Activated T-helper 17 cell treated with anti-CD3 and anti-CD28 coated beads, Interleukin-2, amount 50 U/mL, for 72 hours (primary cell): ENCODE measurements around the gene CFLAR. TPM values are rescaled to one million over a fixed set of nuclear protein-coding genes. Genes with fewer than 3 reads are reported as not detected.
"Not testable (repeated sequence)": the region's sequence is repeated elsewhere in the genome, so short reads cannot be mapped to it uniquely, and the experiment has no call there.

Source experiments
- ATAC-seq: fragments of 150-1000 bp; cut with Tn5 transposase; replicated peaks from 2 replicates; pipeline ENCODE4 v1.10.0; 2021; ENCODE audit warnings: mild to moderate bottlenecking, moderate library complexity
- H3K27ac Mint-ChIP-seq: one replicate; pipeline ENCODE4 v1.8.0; 2022; ENCODE audit warnings: mixed read lengths
- H3K27me3 Mint-ChIP-seq: one replicate; pipeline ENCODE4 v1.8.0; 2022; ENCODE audit warnings: mixed read lengths
- H3K36me3 Mint-ChIP-seq: one replicate; pipeline ENCODE4 v1.8.0; 2022; ENCODE audit warnings: low read depth, mild to moderate bottlenecking, mixed read lengths
- H3K4me1 Mint-ChIP-seq: one replicate; pipeline ENCODE4 v1.8.0; 2022; ENCODE audit warnings: mixed read lengths
- H3K4me3 Mint-ChIP-seq: one replicate; pipeline ENCODE4 v1.8.0; 2022; ENCODE audit warnings: mild to moderate bottlenecking, mixed read lengths
- H3K9me3 Mint-ChIP-seq: one replicate; pipeline ENCODE4 v1.8.0; 2022; ENCODE audit warnings: mixed read lengths
- total RNA-seq, 2 donors: library from RNA; stranded (reverse); gene quantifications; one replicate each; pipeline ENCODE4 v1.2.3, GENCODE V29; 2022

Gene CFLAR
- total RNA-seq, 2 donors from 2014 or later = 224 to 559 TPM

- Mint-ChIP-seq H3K4me1 (peaks cover 46% of the 10 kb centered on the region), H3K36me3 (peaks cover 96% of the 10 kb centered on the region)
Measured at GRCh38 chr2:201149064-201149820, 33.3 kb downstream of the CFLAR start.

DNA sequence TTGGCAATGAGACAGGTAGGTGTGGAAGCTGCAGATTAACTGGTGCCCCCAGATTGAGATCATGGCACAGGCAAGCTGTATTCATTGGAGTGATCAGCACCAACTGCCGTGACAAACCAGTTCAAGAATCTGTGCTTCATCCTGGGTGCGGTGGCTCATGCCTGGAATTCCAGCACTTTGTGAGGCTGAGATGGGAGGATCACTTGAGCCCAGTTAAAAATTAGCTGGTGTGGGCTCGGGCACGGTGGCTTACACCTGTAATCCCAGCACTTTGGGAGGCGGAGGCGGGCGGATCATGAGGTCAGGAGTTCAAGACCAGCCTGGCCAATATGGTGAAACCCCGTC is 33.8 kb downstream of the CFLAR start:
- not testable (repeated sequence) for ATAC-seq, H3K9me3 Mint-ChIP-seq, H3K27me3 Mint-ChIP-seq
- peak overlapping the region; percentile 37 for H3K4me3 Mint-ChIP-seq
- peak overlapping the region; percentile 86 for H3K27ac Mint-ChIP-seq
- H3K36me3 Mint-ChIP-seq = peaks cover 96% of the 10 kb centered on the region
- peaks cover 52% of the 10 kb centered on the region for H3K4me1 Mint-ChIP-seq

More at GRCh38 chr2:201149064-201149820, 33.3 kb downstream of the CFLAR start:
- peak overlapping the region; percentile 86 for H3K27ac Mint-ChIP-seq
- H3K4me3 Mint-ChIP-seq = peak overlapping the region; percentile 37
- H3K27me3 Mint-ChIP-seq = no peaks in the 10 kb centered on the region
- no peak for ATAC-seq
- no peaks in the 10 kb centered on the region for H3K9me3 Mint-ChIP-seq

GRCh38 chr2:201150454-201151020 is 34.6 kb downstream of the CFLAR start:
- Mint-ChIP-seq H3K4me1 (peaks cover 50% of the 10 kb centered on the region), H3K36me3 (peaks cover 96% of the 10 kb centered on the region), H3K27me3 (no peaks in the 10 kb centered on the region), H3K9me3 (no peaks in the 10 kb centered on the region), H3K27ac (peak overlapping the region; percentile 86), H3K4me3 (peak overlapping the region; percentile 37)
- no peak for ATAC-seq

DNA sequence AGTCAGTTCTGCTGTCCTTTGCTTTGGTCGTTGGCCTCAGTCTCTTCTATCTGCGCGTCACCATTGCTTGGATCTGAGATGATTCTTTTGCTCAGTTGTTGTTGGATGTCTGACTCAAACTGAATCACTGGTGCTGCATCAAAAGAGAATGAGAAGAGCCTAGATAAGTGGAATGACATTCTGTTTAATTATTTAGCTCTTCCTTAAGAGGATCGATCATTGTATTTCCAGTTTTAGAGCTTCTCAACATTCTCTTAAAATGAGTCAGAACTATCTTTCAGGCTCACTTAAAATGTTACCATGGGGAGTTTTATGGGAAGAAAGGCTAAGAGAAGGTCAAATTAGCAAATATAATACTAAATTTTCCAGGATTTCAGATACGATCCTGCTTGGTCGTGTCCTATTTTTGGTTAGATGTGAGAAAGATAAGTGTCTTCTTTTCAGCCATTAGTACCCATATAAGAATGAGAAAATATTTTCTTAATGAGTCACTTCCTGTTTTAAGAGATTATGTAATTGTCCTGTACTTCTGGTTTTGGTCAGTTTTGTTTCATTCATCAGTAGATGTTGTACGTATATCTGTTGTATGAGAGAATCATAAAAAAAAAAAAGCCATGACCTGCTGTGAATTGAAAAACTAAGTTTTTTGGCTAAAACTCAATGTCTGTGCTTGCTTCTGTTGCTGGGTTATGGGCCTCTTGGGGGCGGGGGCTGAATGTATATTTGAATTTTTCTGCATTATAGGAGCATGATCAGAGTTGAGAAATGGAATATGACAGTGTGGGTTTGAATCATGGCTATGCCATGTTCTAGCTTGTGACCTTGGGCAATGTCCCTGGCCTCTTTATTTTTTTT is 35.4 kb downstream of the CFLAR start:
- peak overlapping the region; percentile 86 for H3K27ac Mint-ChIP-seq
- ATAC-seq = peak; percentile 83
- peaks cover 53% of the 10 kb centered on the region for H3K4me1 Mint-ChIP-seq
- no peaks in the 10 kb centered on the region for H3K9me3 Mint-ChIP-seq
- H3K4me3 Mint-ChIP-seq = peak overlapping the region; percentile 37
- H3K27me3 Mint-ChIP-seq = no peaks in the 10 kb centered on the region
- H3K36me3 Mint-ChIP-seq = peaks cover 96% of the 10 kb centered on the region

GRCh38 chr2:201152517-201152916 is 36.6 kb downstream of the CFLAR start:
- Mint-ChIP-seq H3K36me3 (peaks cover 96% of the 10 kb centered on the region), H3K27ac (peak overlapping the region; percentile 65), H3K4me1 (peaks cover 49% of the 10 kb centered on the region), H3K4me3 (no peak overlapping the region), H3K27me3 (no peaks in the 10 kb centered on the region), H3K9me3 (no peaks in the 10 kb centered on the region)
- ATAC-seq = no peak

- Mint-ChIP-seq H3K9me3 (no peaks in the 10 kb centered on the region), H3K27ac (peak overlapping the region; percentile 65), H3K36me3 (peaks cover 100% of the 10 kb centered on the region), H3K4me3 (no peak overlapping the region), H3K27me3 (no peaks in the 10 kb centered on the region), H3K4me1 (peaks cover 48% of the 10 kb centered on the region)
- ATAC-seq = no peak
Measured at GRCh38 chr2:201152999-201153815, 37.2 kb downstream of the CFLAR start.

GRCh38 chr2:201154615-201155399 is 38.8 kb downstream of the CFLAR start:
- peak overlapping the region; percentile 81 for H3K27ac Mint-ChIP-seq
- no peak overlapping the region for H3K4me3 Mint-ChIP-seq
- peaks cover 100% of the 10 kb centered on the region for H3K36me3 Mint-ChIP-seq
- peaks cover 35% of the 10 kb centered on the region for H3K4me1 Mint-ChIP-seq
- no peaks in the 10 kb centered on the region for H3K9me3 Mint-ChIP-seq
- no peaks in the 10 kb centered on the region for H3K27me3 Mint-ChIP-seq
- no peak for ATAC-seq

- H3K27ac Mint-ChIP-seq = no peak overlapping the region
- H3K4me1 Mint-ChIP-seq = peaks cover 32% of the 10 kb centered on the region
- no peak overlapping the region for H3K4me3 Mint-ChIP-seq
- no peak for ATAC-seq
- no peaks in the 10 kb centered on the region for H3K9me3 Mint-ChIP-seq
- H3K36me3 Mint-ChIP-seq = peaks cover 100% of the 10 kb centered on the region
- H3K27me3 Mint-ChIP-seq = no peaks in the 10 kb centered on the region
Measured at GRCh38 chr2:201156036-201156435, 40.1 kb downstream of the CFLAR start.

DNA sequence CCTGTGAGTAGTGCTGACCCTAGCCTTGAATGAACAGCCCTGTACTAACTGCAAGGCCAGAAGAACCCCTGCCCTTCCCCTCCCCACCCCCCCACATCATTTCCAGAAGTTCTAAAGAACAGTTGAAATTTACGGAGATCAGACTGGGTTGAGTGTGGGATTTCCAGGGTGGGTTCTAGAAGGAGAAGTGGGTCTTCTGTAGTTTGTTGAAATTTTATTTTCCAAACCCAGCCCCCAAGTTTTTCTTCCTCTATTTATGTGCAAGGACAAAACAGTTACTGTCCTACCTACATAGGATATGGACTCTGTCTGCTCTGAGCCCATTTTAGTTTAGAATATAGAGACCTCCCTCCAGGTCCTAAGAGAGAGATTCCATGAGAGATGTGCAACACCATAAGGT is 40.7 kb downstream of the CFLAR start:
- H3K4me3 Mint-ChIP-seq = no peak overlapping the region
- peaks cover 100% of the 10 kb centered on the region for H3K36me3 Mint-ChIP-seq
- no peaks in the 10 kb centered on the region for H3K9me3 Mint-ChIP-seq
- no peak for ATAC-seq
- H3K27me3 Mint-ChIP-seq = no peaks in the 10 kb centered on the region
- H3K27ac Mint-ChIP-seq = no peak overlapping the region
- H3K4me1 Mint-ChIP-seq = peaks cover 26% of the 10 kb centered on the region

- peaks cover 25% of the 10 kb centered on the region for H3K4me1 Mint-ChIP-seq
- peak overlapping the region; percentile 75 for H3K27ac Mint-ChIP-seq
- no peaks in the 10 kb centered on the region for H3K27me3 Mint-ChIP-seq
- peak; percentile 13 for ATAC-seq
- no peak overlapping the region for H3K4me3 Mint-ChIP-seq
- H3K9me3 Mint-ChIP-seq = no peaks in the 10 kb centered on the region
- H3K36me3 Mint-ChIP-seq = peaks cover 100% of the 10 kb centered on the region
Measured at GRCh38 chr2:201157694-201158093, 41.7 kb downstream of the CFLAR start.

- peak; percentile 62 for ATAC-seq
- Mint-ChIP-seq H3K27me3 (no peaks in the 10 kb centered on the region), H3K4me1 (peaks cover 23% of the 10 kb centered on the region), H3K9me3 (no peaks in the 10 kb centered on the region), H3K4me3 (no peak overlapping the region), H3K27ac (peak overlapping the region; percentile 75), H3K36me3 (peaks cover 100% of the 10 kb centered on the region)
Measured at GRCh38 chr2:201158111-201158929, 42.4 kb downstream of the CFLAR start.

DNA sequence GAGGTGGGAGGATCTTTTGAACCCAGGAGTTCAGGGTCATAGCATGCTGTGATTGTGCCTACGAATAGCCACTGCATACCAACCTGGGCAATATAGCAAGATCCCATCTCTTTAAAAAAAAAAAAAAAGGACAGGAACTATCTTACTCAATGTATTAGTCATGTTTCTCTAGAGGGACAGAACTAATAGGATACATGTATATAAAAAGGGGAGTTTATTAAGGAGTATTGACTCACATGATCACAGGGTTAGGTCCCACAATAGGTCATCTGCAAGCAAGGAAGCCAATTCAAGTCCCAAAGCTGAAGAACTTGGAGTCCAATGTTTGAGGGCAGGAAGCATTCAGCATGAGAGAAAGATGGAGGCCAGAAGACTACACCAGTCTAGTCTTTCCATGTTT is 48.2 kb downstream of the CFLAR start:
- Mint-ChIP-seq H3K4me3 (no peak overlapping the region), H3K27ac (no peak overlapping the region), H3K4me1 (peaks cover 15% of the 10 kb centered on the region), H3K9me3 (peaks cover 4% of the 10 kb centered on the region), H3K36me3 (peaks cover 98% of the 10 kb centered on the region), H3K27me3 (no peaks in the 10 kb centered on the region)
- ATAC-seq = no peak

DNA sequence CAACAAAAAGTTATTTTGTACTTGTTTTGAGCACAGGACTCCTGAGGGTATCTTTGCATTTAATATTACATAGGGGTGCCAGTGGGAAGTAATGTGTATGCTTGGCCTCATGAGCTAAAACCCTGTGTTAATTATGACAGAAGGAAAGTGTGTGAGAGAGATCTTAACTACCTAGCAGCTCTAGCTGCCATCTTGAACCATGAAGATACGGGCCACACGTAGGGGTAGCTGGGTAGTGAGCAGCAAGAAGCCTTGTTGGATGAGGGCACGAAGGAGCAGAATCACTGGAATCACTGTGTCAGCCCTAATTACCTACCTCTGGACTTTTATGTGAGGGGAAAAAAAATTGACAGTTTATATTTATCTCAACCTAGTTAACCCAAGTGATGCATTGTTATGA is 51.6 kb downstream of the CFLAR start:
- peaks cover 14% of the 10 kb centered on the region for H3K4me1 Mint-ChIP-seq
- peak; percentile 53 for ATAC-seq
- H3K27ac Mint-ChIP-seq = peak overlapping the region; percentile 79
- peaks cover 8% of the 10 kb centered on the region for H3K9me3 Mint-ChIP-seq
- H3K36me3 Mint-ChIP-seq = peaks cover 72% of the 10 kb centered on the region
- no peaks in the 10 kb centered on the region for H3K27me3 Mint-ChIP-seq
- H3K4me3 Mint-ChIP-seq = peak overlapping the region; percentile 6
